ENCODE data around the gene FANCE. TPM values are rescaled to one million over a fixed set of nuclear protein-coding genes. Genes with fewer than 3 reads are reported as not detected.

FANCE gene
- total RNA-seq, 1 experiment from 2014 or later, result 4.3 TPM

DNA sequence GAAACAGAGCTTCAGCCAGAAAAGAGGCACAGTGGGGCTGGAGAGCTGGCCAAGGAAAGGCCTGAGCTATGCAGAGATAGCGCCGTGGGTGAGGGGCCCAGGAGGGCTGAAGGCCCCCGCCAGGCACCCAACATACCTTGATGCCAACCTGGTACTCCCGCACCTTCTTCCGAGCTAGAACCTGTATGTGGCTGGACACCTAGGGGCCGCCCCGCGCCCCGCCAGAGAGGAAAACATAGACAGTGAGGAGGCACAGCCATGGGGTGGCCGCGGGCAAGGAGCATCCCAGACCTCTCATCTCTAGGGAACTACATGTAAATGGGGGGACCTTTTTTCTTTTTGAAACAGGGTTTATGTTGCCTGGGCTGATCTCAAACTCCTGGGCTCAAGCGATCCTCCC lies 28.0 kb downstream of the FANCE start:
- POLR2A ChIA-PET, result no interaction called here
- intact Hi-C loops (cut with micrococcal nuclease; ENCODE audit: unreplicated experiment) (no loop called here), in situ Hi-C loops (cut with HindIII; ENCODE audit: low pct_unique_long_range_greater_than_20kb, low sequenced_read_pairs) (no loop called here)
- DNase-seq (ENCODE audit: low read depth, low spot score), result no peak
- TF ChIP-seq, protein P1, sequence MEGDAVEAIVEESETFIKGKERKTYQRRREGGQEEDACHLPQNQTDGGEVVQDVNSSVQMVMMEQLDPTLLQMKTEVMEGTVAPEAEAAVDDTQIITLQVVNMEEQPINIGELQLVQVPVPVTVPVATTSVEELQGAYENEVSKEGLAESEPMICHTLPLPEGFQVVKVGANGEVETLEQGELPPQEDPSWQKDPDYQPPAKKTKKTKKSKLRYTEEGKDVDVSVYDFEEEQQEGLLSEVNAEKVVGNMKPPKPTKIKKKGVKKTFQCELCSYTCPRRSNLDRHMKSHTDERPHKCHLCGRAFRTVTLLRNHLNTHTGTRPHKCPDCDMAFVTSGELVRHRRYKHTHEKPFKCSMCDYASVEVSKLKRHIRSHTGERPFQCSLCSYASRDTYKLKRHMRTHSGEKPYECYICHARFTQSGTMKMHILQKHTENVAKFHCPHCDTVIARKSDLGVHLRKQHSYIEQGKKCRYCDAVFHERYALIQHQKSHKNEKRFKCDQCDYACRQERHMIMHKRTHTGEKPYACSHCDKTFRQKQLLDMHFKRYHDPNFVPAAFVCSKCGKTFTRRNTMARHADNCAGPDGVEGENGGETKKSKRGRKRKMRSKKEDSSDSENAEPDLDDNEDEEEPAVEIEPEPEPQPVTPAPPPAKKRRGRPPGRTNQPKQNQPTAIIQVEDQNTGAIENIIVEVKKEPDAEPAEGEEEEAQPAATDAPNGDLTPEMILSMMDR (IDR thresholded peaks at IDR 0.05), result no peak
- TF ChIP-seq POLR2AphosphoS5 (IDR thresholded peaks at IDR 0.05; ENCODE audit: low read depth, low read length), result no peak
- TF ChIP-seq, protein P2, sequence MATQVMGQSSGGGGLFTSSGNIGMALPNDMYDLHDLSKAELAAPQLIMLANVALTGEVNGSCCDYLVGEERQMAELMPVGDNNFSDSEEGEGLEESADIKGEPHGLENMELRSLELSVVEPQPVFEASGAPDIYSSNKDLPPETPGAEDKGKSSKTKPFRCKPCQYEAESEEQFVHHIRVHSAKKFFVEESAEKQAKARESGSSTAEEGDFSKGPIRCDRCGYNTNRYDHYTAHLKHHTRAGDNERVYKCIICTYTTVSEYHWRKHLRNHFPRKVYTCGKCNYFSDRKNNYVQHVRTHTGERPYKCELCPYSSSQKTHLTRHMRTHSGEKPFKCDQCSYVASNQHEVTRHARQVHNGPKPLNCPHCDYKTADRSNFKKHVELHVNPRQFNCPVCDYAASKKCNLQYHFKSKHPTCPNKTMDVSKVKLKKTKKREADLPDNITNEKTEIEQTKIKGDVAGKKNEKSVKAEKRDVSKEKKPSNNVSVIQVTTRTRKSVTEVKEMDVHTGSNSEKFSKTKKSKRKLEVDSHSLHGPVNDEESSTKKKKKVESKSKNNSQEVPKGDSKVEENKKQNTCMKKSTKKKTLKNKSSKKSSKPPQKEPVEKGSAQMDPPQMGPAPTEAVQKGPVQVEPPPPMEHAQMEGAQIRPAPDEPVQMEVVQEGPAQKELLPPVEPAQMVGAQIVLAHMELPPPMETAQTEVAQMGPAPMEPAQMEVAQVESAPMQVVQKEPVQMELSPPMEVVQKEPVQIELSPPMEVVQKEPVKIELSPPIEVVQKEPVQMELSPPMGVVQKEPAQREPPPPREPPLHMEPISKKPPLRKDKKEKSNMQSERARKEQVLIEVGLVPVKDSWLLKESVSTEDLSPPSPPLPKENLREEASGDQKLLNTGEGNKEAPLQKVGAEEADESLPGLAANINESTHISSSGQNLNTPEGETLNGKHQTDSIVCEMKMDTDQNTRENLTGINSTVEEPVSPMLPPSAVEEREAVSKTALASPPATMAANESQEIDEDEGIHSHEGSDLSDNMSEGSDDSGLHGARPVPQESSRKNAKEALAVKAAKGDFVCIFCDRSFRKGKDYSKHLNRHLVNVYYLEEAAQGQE (IDR thresholded peaks at IDR 0.05; ENCODE audit: insufficient read depth in 1 of 2, low read depth in 2 of 2, low read length in 1 of 2), result no peak
- no peak for TF ChIP-seq TCF7L2 (IDR thresholded peaks at IDR 0.05; ENCODE audit: low read depth, low read length)
- no peak for TF ChIP-seq SIN3A (IDR thresholded peaks at IDR 0.05; ENCODE audit: borderline replicate concordance, insufficient read depth, low read depth, low read length)
- Histone ChIP-seq H3K9me3 (ENCODE audit: control insufficient read depth, insufficient read depth, low read depth, low read length) (no peaks in the 10 kb centered on the region), H3K27ac (ENCODE audit: low read length) (no peak overlapping the region), H3K4me1 (ENCODE audit: control insufficient read depth, insufficient read depth, low read length) (no peaks in the 10 kb centered on the region), H3K27me3 (ENCODE audit: control insufficient read depth, insufficient read depth, low read length) (no peaks in the 10 kb centered on the region), H3K36me3 (ENCODE audit: control insufficient read depth, insufficient read depth, low read length) (no peaks in the 10 kb centered on the region), H3K4me3 (ENCODE audit: low read depth in 2 of 2, low read length in 2 of 2) (no peak overlapping the region)
- ATAC-seq, result no peak
- CTCF ChIA-PET, result no interaction called here
- BruUV-seq (replicated peaks), result no TSS peak

DNA sequence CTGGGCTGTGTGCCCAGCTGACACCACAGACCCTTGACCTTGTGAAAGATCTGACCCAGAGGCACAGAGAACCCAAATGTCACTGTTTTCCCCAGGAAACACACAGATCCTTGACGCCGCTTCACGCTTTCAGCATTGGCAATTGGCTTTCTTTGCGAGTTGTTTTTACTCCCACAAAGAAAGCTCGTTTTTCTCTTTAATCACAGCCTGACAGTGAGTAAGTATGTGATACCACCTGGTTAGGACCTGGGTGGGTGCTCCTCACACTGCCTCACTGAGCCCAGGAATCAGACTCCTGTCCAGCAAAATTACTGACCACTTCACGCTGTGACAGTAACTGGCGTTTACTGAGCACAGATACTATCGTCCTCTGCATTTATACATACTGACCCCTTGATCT lies 29.1 kb downstream of the FANCE start:
- Histone ChIP-seq H3K27ac (ENCODE audit: low read length) (no peak overlapping the region), H3K27me3 (ENCODE audit: control insufficient read depth, insufficient read depth, low read length) (no peaks in the 10 kb centered on the region), H3K4me1 (ENCODE audit: control insufficient read depth, insufficient read depth, low read length) (peaks cover 4% of the 10 kb centered on the region; the same call in 1 of the 2 replicates), H3K36me3 (ENCODE audit: control insufficient read depth, insufficient read depth, low read length) (no peaks in the 10 kb centered on the region), H3K9me3 (ENCODE audit: control insufficient read depth, insufficient read depth, low read depth, low read length) (no peaks in the 10 kb centered on the region), H3K4me3 (ENCODE audit: low read depth in 2 of 2, low read length in 2 of 2) (no peak overlapping the region)
- intact Hi-C loops (cut with micrococcal nuclease; ENCODE audit: unreplicated experiment), result no loop called here
- TF ChIP-seq TCF7L2 (IDR thresholded peaks at IDR 0.05; ENCODE audit: low read depth, low read length) (no peak), POLR2AphosphoS5 (IDR thresholded peaks at IDR 0.05; ENCODE audit: low read depth, low read length) (no peak), SIN3A (IDR thresholded peaks at IDR 0.05; ENCODE audit: borderline replicate concordance, insufficient read depth, low read depth, low read length) (no peak)
- TF ChIP-seq, protein P1 (IDR thresholded peaks at IDR 0.05), result no peak
- TF ChIP-seq, protein P2 (IDR thresholded peaks at IDR 0.05; ENCODE audit: insufficient read depth in 1 of 2, low read depth in 2 of 2, low read length in 1 of 2), result no peak
- POLR2A ChIA-PET, result interaction anchor here (0.6 to 0.8 kb wide), 2 partner anchors 10 to 159 kb away, joined by 3 read pairs; no protein-coding TSS in a partner anchor
- no peak for DNase-seq (ENCODE audit: low read depth, low spot score)
- BruUV-seq (replicated peaks), result no TSS peak
- in situ Hi-C loops (cut with HindIII; ENCODE audit: low pct_unique_long_range_greater_than_20kb, low sequenced_read_pairs), result no loop called here
- CTCF ChIA-PET, result no interaction called here
- no peak for ATAC-seq
